ENCODE results near the gene SELPLG.

GRCh38 chr12:108610856-108611605, 22.7 kb downstream of the SELPLG start:
- no peak for TF ChIP-seq SP1 (IDR thresholded peaks at IDR 0.05)
- TF ChIP-seq SUZ12 (IDR thresholded peaks at IDR 0.05), result no peak
- no peak for TF ChIP-seq PKNOX1 (IDR thresholded peaks at IDR 0.05)
- no peak for TF ChIP-seq FOXM1 (IDR thresholded peaks at IDR 0.05; ENCODE audit: borderline replicate concordance)

Measured in HEK293T (cell line).